Thoracic aorta (tissue), 2 donors: ENCODE data around the gene LAMB1. TPM values are rescaled to one million over a fixed set of nuclear protein-coding genes. Genes with fewer than 3 reads are reported as not detected.

Source experiments
- ATAC-seq: fragments of 150-250 bp; one replicate; pipeline ENCODE4 v1.8.0; 2017; ENCODE audit warnings: low read depth; ENCODE audit not compliant: insufficient number of reproducible peaks, low FRiP score
- DNase-seq: peaks from one replicate; pipeline ENCODE4 v3.0.0-alpha.2; 2020; ENCODE audit warnings: low spot score
- H3K27ac ChIP-seq, 2 donors: fragments of 200-600 bp; sonication (generic); 1 replicate in 1 of 2; 2 replicates in 1 of 2; pipeline ENCODE4 v1.5.1; 2016; ENCODE audit warnings: mild to moderate bottlenecking in 2 of 2, moderate library complexity in 2 of 2
- H3K27me3 ChIP-seq: fragments of 200-600 bp; sonication (generic); replicated peaks from 2 replicates; pipeline ENCODE4 v1.6.0; 2016; ENCODE audit warnings: mild to moderate bottlenecking; ENCODE audit not compliant: insufficient read depth
- H3K36me3 ChIP-seq: fragments of 200-600 bp; sonication (generic); one replicate; pipeline ENCODE4 v1.5.1; 2016
- H3K4me1 ChIP-seq, 2 donors: fragments of 200-600 bp; sonication (generic); 1 replicate in 1 of 2; 2 replicates in 1 of 2; pipeline versions ENCODE4 v1.5.1 to v1.6.0; 2016; ENCODE audit warnings: low read depth in 2 of 2, mild to moderate bottlenecking in 1 of 2; ENCODE audit not compliant: control insufficient read depth in 1 of 2
- H3K4me3 ChIP-seq: fragments of 200-600 bp; sonication (generic); 2 replicates; pipeline ENCODE4 v1.5.1; 2016; ENCODE audit warnings: mild to moderate bottlenecking
- H3K9me3 ChIP-seq: fragments of 200-600 bp; sonication (generic); 2 replicates; pipeline ENCODE4 v1.5.1; 2016
- CTCF ChIP-seq: fragments of 200-600 bp; sonication (generic); IDR thresholded peaks from one replicate; pipeline ENCODE4 v1.5.1; 2019; ENCODE audit warnings: antibody characterized with exemption
- total RNA-seq, 2 donors: library from RNA; depleted of rRNA; stranded (reverse); fragments of >200 nt; gene quantifications; one replicate each; pipeline versions ENCODE4 v1.1.0 to v1.2.3, GENCODE V29; 2016

The LAMB1 gene
- total RNA-seq, 2 donors from 2014 or later = 144 to 296 TPM

- TF ChIP-seq CTCF = no peak
- Histone ChIP-seq H3K9me3 (no peaks in the 10 kb centered on the region), H3K4me3 (no peak overlapping the region), H3K36me3 (peaks cover 11% of the 10 kb centered on the region), H3K27me3 (no peaks in the 10 kb centered on the region), H3K27ac (no peak overlapping the region), H3K4me1 (peaks cover 27 to 52% of the 10 kb centered on the region in 2 donors)
- DNase-seq (no peak), ATAC-seq (no peak)
Observed at GRCh38 chr7:107953924-107954303, 49.0 kb downstream of the LAMB1 start.

GRCh38 chr7:107953265-107953923 lies 49.6 kb downstream of the LAMB1 start:
- TF ChIP-seq CTCF = no peak
- H3K4me3 ChIP-seq = no peak overlapping the region
- no peaks in the 10 kb centered on the region for H3K9me3 ChIP-seq
- peak overlapping the region in 1 of 2 donors; percentile 23 for H3K27ac ChIP-seq
- peaks cover 11% of the 10 kb centered on the region for H3K36me3 ChIP-seq
- ATAC-seq (no peak), DNase-seq (no peak)
- H3K4me1 ChIP-seq = peaks cover 29 to 53% of the 10 kb centered on the region in 2 donors
- no peaks in the 10 kb centered on the region for H3K27me3 ChIP-seq

GRCh38 chr7:107951896-107952295 lies 51.1 kb downstream of the LAMB1 start:
- Histone ChIP-seq H3K4me1 (peaks cover 16 to 53% of the 10 kb centered on the region in 2 donors), H3K4me3 (no peak overlapping the region), H3K9me3 (no peaks in the 10 kb centered on the region), H3K27me3 (no peaks in the 10 kb centered on the region), H3K36me3 (peaks cover 11% of the 10 kb centered on the region), H3K27ac (peak overlapping the region in 1 of 2 donors; percentile 23)
- no peak for DNase-seq
- no peak for ATAC-seq
- no peak for TF ChIP-seq CTCF

GRCh38 chr7:107951172-107951787 lies 51.7 kb downstream of the LAMB1 start:
- Histone ChIP-seq H3K27ac (no peak overlapping the region), H3K4me3 (no peak overlapping the region), H3K9me3 (no peaks in the 10 kb centered on the region), H3K36me3 (peaks cover 11% of the 10 kb centered on the region), H3K27me3 (no peaks in the 10 kb centered on the region), H3K4me1 (peaks cover 23 to 55% of the 10 kb centered on the region in 2 donors)
- no peak for DNase-seq
- no peak for TF ChIP-seq CTCF
- no peak for ATAC-seq

GRCh38 chr7:107949443-107949935 lies 53.5 kb downstream of the LAMB1 start:
- TF ChIP-seq CTCF = no peak
- H3K4me3 ChIP-seq = no peak overlapping the region
- peak overlapping the region; percentile 74 to 77 for H3K27ac ChIP-seq
- no peaks in the 10 kb centered on the region for H3K9me3 ChIP-seq
- peaks cover 11% of the 10 kb centered on the region for H3K36me3 ChIP-seq
- ATAC-seq = no peak
- peaks cover 23 to 67% of the 10 kb centered on the region in 2 donors for H3K4me1 ChIP-seq
- no peak for DNase-seq
- no peaks in the 10 kb centered on the region for H3K27me3 ChIP-seq
